G401.6 (cell line): ENCODE results near the gene ANAPC1.
A peak's percentile ranks its signal among the peaks of the same experiment; 100 is the strongest.
"Not testable (repeated sequence)": the region's sequence is repeated elsewhere in the genome, so short reads cannot be mapped to it uniquely, and the experiment has no call there.

Experiments
- FAIRE-seq: peaks from 2 replicates; lab custom pipeline; 2012; peaks lifted over from hg19 to GRCh38; lab: Jason Lieb, UNC

Gene ANAPC1

GRCh38 chr2:111903930-111904439 is 20.0 kb upstream of the ANAPC1 start:
- FAIRE-seq, result no peak

- FAIRE-seq, result no peak
Measured at GRCh38 chr2:111903516-111903915, 19.5 kb upstream of the ANAPC1 start.

- FAIRE-seq, result no peak
Measured at GRCh38 chr2:111900859-111901258, 16.9 kb upstream of the ANAPC1 start.

GRCh38 chr2:111898703-111899514 is 14.9 kb upstream of the ANAPC1 start:
- no peak for FAIRE-seq

- FAIRE-seq, result no peak
Measured at GRCh38 chr2:111897924-111898702, 14.1 kb upstream of the ANAPC1 start, which contains the start of gene MERTK. TSS of gene MERTK (plus strand) at chr2:111898607. CDS start at chr2:111898736, 129 bp downstream.

- no peak for FAIRE-seq
Measured at GRCh38 chr2:111897630-111897923, 13.6 kb upstream of the ANAPC1 start.

GRCh38 chr2:111896576-111896975 is 12.6 kb upstream of the ANAPC1 start:
- no peak for FAIRE-seq

GRCh38 chr2:111896024-111896423 is 12.0 kb upstream of the ANAPC1 start:
- FAIRE-seq, result no peak

- no peak for FAIRE-seq
Measured at GRCh38 chr2:111884592-111884964, 585 bp upstream of the ANAPC1 start.

GRCh38 chr2:111872806-111873205 is 11.2 kb downstream of the ANAPC1 start:
- FAIRE-seq, result peak; percentile 90

GRCh38 chr2:111865124-111865523 is 18.9 kb downstream of the ANAPC1 start:
- not testable (repeated sequence) for FAIRE-seq

GRCh38 chr2:111860005-111860404 is 24.0 kb downstream of the ANAPC1 start:
- FAIRE-seq, result not testable (repeated sequence)

GRCh38 chr2:111852544-111852943 is 31.4 kb downstream of the ANAPC1 start:
- FAIRE-seq, result not testable (repeated sequence)

GRCh38 chr2:111850646-111851045 is 33.3 kb downstream of the ANAPC1 start:
- FAIRE-seq, result peak; percentile 65

GRCh38 chr2:111839625-111840282 is 44.2 kb downstream of the ANAPC1 start:
- not testable (repeated sequence) for FAIRE-seq

GRCh38 chr2:111838992-111839391 is 45.0 kb downstream of the ANAPC1 start:
- not testable (repeated sequence) for FAIRE-seq

GRCh38 chr2:111834221-111834620 is 49.8 kb downstream of the ANAPC1 start:
- FAIRE-seq, result not testable (repeated sequence)

- FAIRE-seq, result not testable (repeated sequence)
Measured at GRCh38 chr2:111830479-111830878, 53.5 kb downstream of the ANAPC1 start.

- not testable (repeated sequence) for FAIRE-seq
Measured at GRCh38 chr2:111828217-111828766, 55.7 kb downstream of the ANAPC1 start.

GRCh38 chr2:111812970-111813622 is 70.9 kb downstream of the ANAPC1 start:
- not testable (repeated sequence) for FAIRE-seq

- FAIRE-seq, result not testable (repeated sequence)
Measured at GRCh38 chr2:111790633-111791032, 93.4 kb downstream of the ANAPC1 start.

- FAIRE-seq, result not testable (repeated sequence)
Measured at GRCh38 chr2:111784081-111784480, 99.9 kb downstream of the ANAPC1 start.
